GM12873 (cell line): Measurements from ENCODE around the gene CALCOCO2.

ENCODE experiments used
- TF ChIP-seq, protein P1 (sequence below): IDR thresholded peaks from 2 replicates; pipeline ENCODE4 v1.5.1; 2012; ENCODE audit warnings: low read depth, mild to moderate bottlenecking, moderate library complexity, low read length, control low read depth; ENCODE audit not compliant: insufficient read depth; ENCODE audit errors: missing control alignments

Gene CALCOCO2

GRCh38 chr17:48892940-48893645 lies 62.3 kb downstream of the CALCOCO2 start:
- TF ChIP-seq, protein P1, sequence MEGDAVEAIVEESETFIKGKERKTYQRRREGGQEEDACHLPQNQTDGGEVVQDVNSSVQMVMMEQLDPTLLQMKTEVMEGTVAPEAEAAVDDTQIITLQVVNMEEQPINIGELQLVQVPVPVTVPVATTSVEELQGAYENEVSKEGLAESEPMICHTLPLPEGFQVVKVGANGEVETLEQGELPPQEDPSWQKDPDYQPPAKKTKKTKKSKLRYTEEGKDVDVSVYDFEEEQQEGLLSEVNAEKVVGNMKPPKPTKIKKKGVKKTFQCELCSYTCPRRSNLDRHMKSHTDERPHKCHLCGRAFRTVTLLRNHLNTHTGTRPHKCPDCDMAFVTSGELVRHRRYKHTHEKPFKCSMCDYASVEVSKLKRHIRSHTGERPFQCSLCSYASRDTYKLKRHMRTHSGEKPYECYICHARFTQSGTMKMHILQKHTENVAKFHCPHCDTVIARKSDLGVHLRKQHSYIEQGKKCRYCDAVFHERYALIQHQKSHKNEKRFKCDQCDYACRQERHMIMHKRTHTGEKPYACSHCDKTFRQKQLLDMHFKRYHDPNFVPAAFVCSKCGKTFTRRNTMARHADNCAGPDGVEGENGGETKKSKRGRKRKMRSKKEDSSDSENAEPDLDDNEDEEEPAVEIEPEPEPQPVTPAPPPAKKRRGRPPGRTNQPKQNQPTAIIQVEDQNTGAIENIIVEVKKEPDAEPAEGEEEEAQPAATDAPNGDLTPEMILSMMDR: no peak

DNA sequence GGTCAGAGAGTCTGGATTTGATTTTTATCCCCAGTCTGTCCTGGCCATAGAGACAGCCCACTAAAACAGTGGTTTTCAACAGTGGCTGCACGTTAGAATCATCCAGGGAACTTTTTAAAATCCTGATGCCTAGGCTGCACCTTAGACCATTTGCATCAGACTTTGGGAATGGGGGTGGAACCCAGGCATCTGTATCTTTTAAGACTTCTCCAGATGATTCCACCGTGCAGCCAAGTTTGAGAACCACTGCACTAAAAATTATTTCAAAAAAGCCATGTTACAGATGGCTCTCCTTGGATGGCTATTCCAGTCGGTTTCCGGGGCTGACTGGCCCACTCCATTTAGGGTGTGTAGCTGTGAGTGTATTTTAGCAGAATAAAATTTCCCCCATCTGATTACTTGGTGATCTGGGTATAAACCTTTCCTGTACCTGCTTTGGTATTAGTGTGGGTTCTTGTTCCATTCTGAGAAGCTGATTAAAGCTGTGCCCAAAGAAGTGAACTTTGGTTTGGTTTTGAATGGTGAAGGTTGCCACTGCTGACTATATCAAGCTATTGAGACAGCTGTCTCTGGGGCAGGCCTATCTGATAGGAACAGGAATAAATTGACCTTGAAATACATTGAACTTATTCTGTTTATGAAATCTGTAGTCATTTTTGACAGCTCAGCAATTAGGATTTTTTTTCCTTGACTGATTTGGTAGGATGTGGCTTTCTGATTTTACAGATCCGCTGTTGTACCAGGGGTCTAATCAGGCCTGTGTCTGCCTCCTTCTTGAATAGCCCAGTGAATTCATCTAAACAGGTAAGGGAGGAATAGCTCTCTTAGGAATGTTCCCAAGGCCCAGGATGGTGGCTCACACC lies 63.0 kb downstream of the CALCOCO2 start:
- TF ChIP-seq, protein P1: no peak

GRCh38 chr17:48894886-48895285 lies 64.1 kb downstream of the CALCOCO2 start:
- TF ChIP-seq, protein P1: no peak

GRCh38 chr17:48901241-48901640 lies 70.4 kb downstream of the CALCOCO2 start:
- TF ChIP-seq, protein P1: no peak

- TF ChIP-seq, protein P1: no peak
Measured at GRCh38 chr17:48903401-48903800, 72.6 kb downstream of the CALCOCO2 start.

GRCh38 chr17:48904428-48904827 lies 73.6 kb downstream of the CALCOCO2 start:
- TF ChIP-seq, protein P1: no peak

- TF ChIP-seq, protein P1: no peak
Measured at GRCh38 chr17:48905987-48906515, 75.2 kb downstream of the CALCOCO2 start.
